HepG2 (cell line): ENCODE data around the gene SLC34A3. TPM values are rescaled to one million over a fixed set of nuclear protein-coding genes. Genes with fewer than 3 reads are reported as not detected.
A peak's percentile ranks its signal among the peaks of the same experiment; 100 is the strongest.

ENCODE experiments used
- BATF2 ChIP-seq: sonication (generic); formaldehyde crosslinking; IDR thresholded peaks from 2 replicates; pipeline ENCODE4 v1.8.0; 2022; ENCODE audit warnings: mild to moderate bottlenecking, missing genetic modification reagents, moderate library complexity
- DDIT3 ChIP-seq: sonication (generic); formaldehyde crosslinking; IDR thresholded peaks from 2 replicates; pipeline ENCODE4 v1.4.0; 2020; ENCODE audit warnings: mild to moderate bottlenecking, missing genetic modification reagents
- EEA1 ChIP-seq: sonication (generic); formaldehyde crosslinking; IDR thresholded peaks from 2 replicates; pipeline ENCODE4 v1.5.1; 2020; ENCODE audit warnings: mild to moderate bottlenecking, missing genetic modification reagents, borderline replicate concordance
- HNF1B ChIP-seq: sonication (generic); formaldehyde crosslinking; IDR thresholded peaks from 2 replicates; pipeline ENCODE4 v1.5.1; 2020; ENCODE audit warnings: mild to moderate bottlenecking, moderate library complexity, missing genetic modification reagents
- HNRNPK ChIP-seq: fragments of 200-400 bp; formaldehyde crosslinking; IDR thresholded peaks from 2 replicates; pipeline ENCODE4 v1.6.1; 2018; ENCODE audit warnings: low read length, low read depth, moderate library complexity, mild to moderate bottlenecking; ENCODE audit not compliant: poor library complexity, severe bottlenecking
- HOXA9 ChIP-seq: sonication (generic); formaldehyde crosslinking; IDR thresholded peaks from 2 replicates; pipeline ENCODE4 v1.8.1; 2022; ENCODE audit warnings: missing genetic modification reagents, mild to moderate bottlenecking, moderate library complexity, borderline replicate concordance
- IKZF5 ChIP-seq: IDR thresholded peaks from 2 replicates; pipeline ENCODE4 v1.6.1; 2018; ENCODE audit warnings: missing genetic modification reagents, mild to moderate bottlenecking, missing compliant biosample characterization
- KMT2A ChIP-seq: sonication (generic); formaldehyde crosslinking; IDR thresholded peaks from 2 replicates; pipeline ENCODE4 v1.4.0; 2020; ENCODE audit warnings: missing genetic modification reagents
- MED1 ChIP-seq: sonication (generic); formaldehyde crosslinking; IDR thresholded peaks from 2 replicates; pipeline ENCODE4 v1.4.0; 2020; ENCODE audit warnings: missing genetic modification reagents
- MYC ChIP-seq: sonication (generic); formaldehyde crosslinking; IDR thresholded peaks from 2 replicates; pipeline ENCODE4 v1.9.0; 2021; ENCODE audit warnings: missing genetic modification reagents, borderline replicate concordance
- NCOA2 ChIP-seq: sonication (generic); formaldehyde crosslinking; IDR thresholded peaks from 2 replicates; pipeline ENCODE4 v1.8.0; 2022; ENCODE audit warnings: inconsistent platforms
- PATZ1 ChIP-seq: sonication (generic); formaldehyde crosslinking; IDR thresholded peaks from 2 replicates; pipeline ENCODE4 v1.4.0; 2020; ENCODE audit warnings: missing genetic modification reagents
- PTBP1 ChIP-seq: fragments of 200-400 bp; formaldehyde crosslinking; IDR thresholded peaks from 2 replicates; pipeline ENCODE4 v1.6.1; 2018; ENCODE audit warnings: low read length, low read depth; ENCODE audit not compliant: poor library complexity, severe bottlenecking
- REPIN1 ChIP-seq: sonication (generic); formaldehyde crosslinking; IDR thresholded peaks from 2 replicates; pipeline ENCODE4 v1.8.0; 2022; ENCODE audit warnings: missing genetic modification reagents, low read depth, mild to moderate bottlenecking, borderline replicate concordance
- SIN3A ChIP-seq: IDR thresholded peaks from 2 replicates; pipeline ENCODE4 v1.6.1; 2011; ENCODE audit warnings: low read depth, mild to moderate bottlenecking, control low read depth, low read length, borderline replicate concordance
- TBL1XR1 ChIP-seq: fragments of 150-350 bp; IDR thresholded peaks from 2 replicates; pipeline ENCODE4 v1.6.1; 2014; ENCODE audit warnings: borderline replicate concordance, low read length; ENCODE audit not compliant: partially characterized antibody
- ZBTB26 ChIP-seq: IDR thresholded peaks from 2 replicates; pipeline ENCODE4 v1.6.1; 2016; ENCODE audit warnings: missing compliant biosample characterization, missing genetic modification reagents, borderline replicate concordance
- ZNF264 ChIP-seq: sonication (generic); formaldehyde crosslinking; IDR thresholded peaks from 2 replicates; pipeline ENCODE4 v1.4.0; 2020; ENCODE audit warnings: missing genetic modification reagents
- ZNF430 ChIP-seq: sonication (generic); formaldehyde crosslinking; IDR thresholded peaks from 2 replicates; pipeline ENCODE4 v1.9.0; 2021; ENCODE audit warnings: mild to moderate bottlenecking, missing genetic modification reagents
- ZNF816 ChIP-seq: sonication (generic); formaldehyde crosslinking; IDR thresholded peaks from 2 replicates; pipeline ENCODE4 v1.8.0; 2022; ENCODE audit warnings: missing genetic modification reagents, mild to moderate bottlenecking, borderline replicate concordance
- ZNF850 ChIP-seq: sonication (generic); formaldehyde crosslinking; conservative IDR thresholded peaks from 2 replicates; pipeline ENCODE4 v1.9.0; 2021; ENCODE audit warnings: mild to moderate bottlenecking, missing genetic modification reagents
- polyA plus RNA-seq, 8 experiments: library from polyadenylated mRNA; depleted of rRNA in 3 of 8; stranded (reverse) in 7 of 8; unstranded in 1 of 8; fragments of >200 nt; fragmentation: Illumina TruSeq in 4 of 8; extraction: Trizol in 4 of 8; gene quantifications; 2 replicates each; pipeline versions ENCODE4 v1.2.1 to v1.2.3, GENCODE V29; 2011 to 2016; ENCODE audit warnings: low read depth in 4 of 8, missing spikeins in 1 of 8, mixed read lengths in 1 of 8; ENCODE audit not compliant: insufficient read depth in 1 of 8
- total RNA-seq, 5 experiments: library from RNA; depleted of rRNA; stranded (reverse); fragments of >200 nt; fragmentation: Illumina TruSeq; extraction: Trizol; gene quantifications; 2 replicates each; pipeline ENCODE4 v1.2.3, GENCODE V29; 2016; ENCODE audit warnings: low read depth in 1 of 5

The SLC34A3 gene
- total and polyA plus RNA-seq, 2 of the 13 experiments (the other 11 are each of a cell fraction or from before 2014, with no cell fraction given): 0.07 to 1.0 TPM

- no peak for TF ChIP-seq TBL1XR1
- no peak for TF ChIP-seq ZNF430 (CRISPR knock-in tag)
- peak; percentile 7 for TF ChIP-seq HNF1B (CRISPR knock-in tag)
- TF ChIP-seq ZNF816 (CRISPR knock-in tag): no peak; the same call in 1 of the 2 replicates
- no peak for TF ChIP-seq SIN3A
- no peak for TF ChIP-seq HNRNPK
- no peak; the same call in 1 of the 2 replicates for TF ChIP-seq EEA1 (CRISPR knock-in tag)
- no peak for TF ChIP-seq NCOA2 (CRISPR knock-in tag)
- no peak for TF ChIP-seq KMT2A (CRISPR knock-in tag)
- no peak for TF ChIP-seq ZNF850 (CRISPR knock-in tag)
- 0 out of 2 replicates have a peak, but pooled peaks have one; percentile 75 for TF ChIP-seq BATF2 (CRISPR knock-in tag)
- TF ChIP-seq PATZ1 (CRISPR knock-in tag): no peak; the same call in 1 of the 2 replicates
- TF ChIP-seq PTBP1: no peak
- TF ChIP-seq DDIT3 (CRISPR knock-in tag): no peak
- no peak for TF ChIP-seq ZBTB26 (CRISPR knock-in tag)
- no peak for TF ChIP-seq ZNF264 (CRISPR knock-in tag)
- peak; percentile 5; the same call in 1 of the 2 replicates for TF ChIP-seq MED1 (CRISPR knock-in tag)
- no peak for TF ChIP-seq REPIN1 (CRISPR knock-in tag)
- TF ChIP-seq HOXA9: no peak
- TF ChIP-seq IKZF5: no peak
- TF ChIP-seq MYC (CRISPR knock-in tag): 0 out of 2 replicates have a peak, but pooled peaks have one; percentile 42
Measured at GRCh38 chr9:137223078-137223970, 7.4 kb upstream of the SLC34A3 start (continued).
